SK-N-SH (cell line): ENCODE results near the gene ARHGAP15. TPM values are rescaled to one million over a fixed set of nuclear protein-coding genes. Genes with fewer than 3 reads are reported as not detected.

ENCODE experiments used
- CTCF ChIA-PET: fragments of 300-600, 350-600 bp; formaldehyde crosslinking; extraction: SDS; loops from one replicate; lab custom pipeline; 2021; lab: Yijun Ruan, JAX
- POLR2A ChIA-PET: fragments of 350-600 bp; sonication (Branson Sonifier 250); formaldehyde crosslinking; extraction: SDS; loops from one replicate; lab custom pipeline; 2020; ENCODE audit warnings: antibody characterized with exemption, inconsistent platforms; lab: Yijun Ruan, JAX
- DNase-seq: peaks from one replicate; pipeline ENCODE4 v3.0.0; 2012
- H2AFZ ChIP-seq: fragments of 200-600 bp; sonication (generic); 2 replicates; pipeline ENCODE4 v1.8.1; 2016; ENCODE audit warnings: antibody characterized with exemption, mild to moderate bottlenecking, low read depth
- H3F3A ChIP-seq: fragments of 200-600 bp; sonication (generic); replicated peaks from 2 replicates; pipeline ENCODE3; 2016; ENCODE audit warnings: antibody characterized with exemption, mild to moderate bottlenecking; ENCODE audit not compliant: insufficient read depth
- H3K27ac ChIP-seq, 2 experiments: fragments of 200-500 bp in 1 of 2; fragments of 200-600 bp in 1 of 2; sonication (Bioruptor generic) in 1 of 2; sonication (generic), shearing (Covaris generic) in 1 of 2; 2 replicates each; pipeline versions ENCODE4 v1.5.1 to v1.6.1; 2014 to 2016; ENCODE audit warnings: low read depth in 2 of 2, inconsistent platforms in 1 of 2, low read length in 1 of 2, mild to moderate bottlenecking in 1 of 2, mixed read lengths in 1 of 2
- H3K27me3 ChIP-seq: fragments of 200-600 bp; sonication (generic), shearing (Covaris generic); 2 replicates; pipeline ENCODE4 v1.6.1; 2016; ENCODE audit warnings: mixed run types; ENCODE audit not compliant: insufficient read depth
- H3K36me3 ChIP-seq, 2 experiments: fragments of 200-500 bp in 1 of 2; fragments of 200-600 bp in 1 of 2; sonication (Bioruptor generic) in 1 of 2; sonication (generic) in 1 of 2; replicated peaks in 1 of 2; 2 replicates each; pipeline versions ENCODE3 to v1.5.1; 2014 to 2016; ENCODE audit warnings: low read length in 1 of 2, mild to moderate bottlenecking in 1 of 2; ENCODE audit not compliant: insufficient read depth in 2 of 2, control insufficient read depth in 1 of 2
- H3K4me1 ChIP-seq, 2 experiments: fragments of 200-500 bp in 1 of 2; fragments of 200-600 bp in 1 of 2; sonication (Bioruptor generic) in 1 of 2; sonication (generic), shearing (Covaris generic) in 1 of 2; 2 replicates each; pipeline versions ENCODE4 v1.5.1 to v1.6.1; 2014 to 2016; ENCODE audit warnings: low read depth in 1 of 2, low read length in 1 of 2, mixed run types in 1 of 2; ENCODE audit not compliant: insufficient read depth in 2 of 2, control insufficient read depth in 1 of 2
- H3K4me2 ChIP-seq: fragments of 200-600 bp; sonication (generic), shearing (Covaris generic); 2 replicates; pipeline ENCODE4 v1.6.1; 2017; ENCODE audit warnings: mixed run types
- H3K4me3 ChIP-seq, 2 experiments: fragments of 200-500 bp in 1 of 2; fragments of 200-600 bp in 1 of 2; sonication (Bioruptor generic) in 1 of 2; sonication (generic), shearing (Covaris generic) in 1 of 2; 2 replicates each; pipeline versions ENCODE4 v1.5.1 to v1.8.1; 2014 to 2016; ENCODE audit warnings: low read depth in 2 of 2, inconsistent platforms in 1 of 2, low read length in 1 of 2, mild to moderate bottlenecking in 1 of 2, mixed read lengths in 1 of 2, moderate library complexity in 1 of 2
- H3K79me2 ChIP-seq: fragments of 200-600 bp; sonication (generic); 2 replicates; pipeline ENCODE4 v1.8.1; 2017; ENCODE audit warnings: mild to moderate bottlenecking; ENCODE audit not compliant: insufficient read depth
- H3K9ac ChIP-seq: fragments of 200-600 bp; sonication (generic); 2 replicates; pipeline ENCODE4 v1.6.1; 2017; ENCODE audit warnings: mixed run types
- H3K9me2 ChIP-seq: fragments of 200-600 bp; sonication (generic); 2 replicates; pipeline ENCODE4 v1.6.1; 2017; ENCODE audit warnings: mixed run types
- H3K9me3 ChIP-seq: fragments of 200-600 bp; sonication (generic); 2 replicates; pipeline ENCODE4 v1.6.1; 2017; ENCODE audit warnings: mixed run types, mild to moderate bottlenecking, moderate library complexity
- H4K20me1 ChIP-seq: fragments of 200-600 bp; sonication (generic); 2 replicates; pipeline ENCODE4 v1.6.1; 2017; ENCODE audit warnings: mild to moderate bottlenecking, mixed run types; ENCODE audit not compliant: insufficient read depth
- CHD2 ChIP-seq: fragments of 150-350 bp; IDR thresholded peaks from 2 replicates; pipeline ENCODE4 v1.6.1; 2018; ENCODE audit warnings: low read length; ENCODE audit not compliant: partially characterized antibody
- CTCF ChIP-seq: fragments of 200-600 bp; sonication (generic); IDR thresholded peaks from 2 replicates; pipeline ENCODE4 v1.6.1; 2017; ENCODE audit warnings: antibody characterized with exemption, mild to moderate bottlenecking, moderate library complexity
- EP300 ChIP-seq, 2 experiments: IDR thresholded peaks; 2 replicates each; pipeline versions ENCODE4 v1.4.0 to v1.6.1; 2012; ENCODE audit warnings: borderline replicate concordance in 1 of 2, low read depth in 1 of 2, low read length in 1 of 2
- EZH2phosphoT487 ChIP-seq: fragments of 200-600 bp; sonication (generic); IDR thresholded peaks from 2 replicates; pipeline ENCODE4 v1.6.1; 2017; ENCODE audit warnings: low read depth, mixed run types, mild to moderate bottlenecking, antibody characterized with exemption, moderate library complexity, borderline replicate concordance
- FOSL2 ChIP-seq: IDR thresholded peaks from 2 replicates; pipeline ENCODE4 v1.4.0; 2012; ENCODE audit warnings: low read depth, mild to moderate bottlenecking, moderate library complexity, borderline replicate concordance
- GABPA ChIP-seq: IDR thresholded peaks from 2 replicates; pipeline ENCODE4 v1.4.0; 2012; ENCODE audit warnings: low read depth, mild to moderate bottlenecking
- MXI1 ChIP-seq: IDR thresholded peaks from 2 replicates; pipeline ENCODE4 v1.6.1; 2012; ENCODE audit warnings: mild to moderate bottlenecking, low read depth, low read length, improper control_type of control experiment
- NRF1 ChIP-seq: IDR thresholded peaks from 2 replicates; pipeline ENCODE4 v1.6.1; 2012; ENCODE audit warnings: low read depth, mild to moderate bottlenecking, low read length
- PBX3 ChIP-seq: IDR thresholded peaks from 2 replicates; pipeline ENCODE4; 2012
- RAD21 ChIP-seq: IDR thresholded peaks from 2 replicates; pipeline ENCODE4 v1.6.1; 2012; ENCODE audit warnings: mild to moderate bottlenecking, low read length
- RCOR1 ChIP-seq: fragments of 150-350 bp; IDR thresholded peaks from 2 replicates; pipeline ENCODE4 v1.6.1; 2017; ENCODE audit warnings: antibody characterized with exemption, low read length
- REST ChIP-seq: IDR thresholded peaks from 2 replicates; pipeline ENCODE4 v1.6.1; 2012; ENCODE audit warnings: mild to moderate bottlenecking, low read depth, low read length, moderate library complexity
- RFX5 ChIP-seq: IDR thresholded peaks from 2 replicates; pipeline ENCODE4 v1.6.1; 2012; ENCODE audit warnings: mild to moderate bottlenecking, improper control_type of control experiment, low read length
- RXRA ChIP-seq: IDR thresholded peaks from 2 replicates; pipeline ENCODE4 v1.4.0; 2012; ENCODE audit warnings: low read depth, mild to moderate bottlenecking, borderline replicate concordance
- SMC3 ChIP-seq: IDR thresholded peaks from 2 replicates; pipeline ENCODE4 v1.6.1; 2012; ENCODE audit warnings: low read depth, low read length, improper control_type of control experiment
- TCF12 ChIP-seq: IDR thresholded peaks from 2 replicates; pipeline ENCODE4 v1.4.0; 2012
- TEAD4 ChIP-seq: IDR thresholded peaks from 2 replicates; pipeline ENCODE4 v1.4.0; 2012; ENCODE audit warnings: mild to moderate bottlenecking, borderline replicate concordance; ENCODE audit not compliant: insufficient read depth
- WGBS: methylation state at CpG from one replicate; pipeline ENCODE4 v1.1.6; 2017; ENCODE audit warnings: low lambda C conversion rate; 5-methylcytosine and 5-hydroxymethylcytosine counted together
- polyA plus RNA-seq, 3 experiments: library from polyadenylated mRNA; depleted of rRNA; stranded (reverse); fragments of >200 nt; gene quantifications; 2 replicates each; pipeline ENCODE4 v1.2.3, GENCODE V29; 2012

The ARHGAP15 gene
- polyA plus RNA-seq, 1 of the 3 experiments (the other 2 are of a cell fraction), result not detected

- Histone ChIP-seq H3F3A (no peaks in the 10 kb centered on the region), H3K27me3 (no peaks in the 10 kb centered on the region), H3K4me2 (no peak overlapping the region), H2AFZ (no peak overlapping the region; the same call in 1 of the 2 replicates), H3K4me3 (no peak overlapping the region), H3K27ac (no peak overlapping the region), H3K9me2 (no peaks in the 10 kb centered on the region), H3K9ac (no peak overlapping the region), H3K36me3 (no peaks in the 10 kb centered on the region), H3K4me1 (peaks cover 10 to 11% of the 10 kb centered on the region in 2 experiments; a peak in 3 of 4 replicates), H3K9me3 (no peaks in the 10 kb centered on the region), H4K20me1 (no peaks in the 10 kb centered on the region), H3K79me2 (no peaks in the 10 kb centered on the region)
- CTCF ChIA-PET, result no interaction called here
- DNase-seq, result no peak
- TF ChIP-seq GABPA, result no peak
- TF ChIP-seq RCOR1, result no peak
- TF ChIP-seq NRF1, result no peak
- no peak for TF ChIP-seq EP300 (IDR thresholded peaks at IDR 0.05; ENCODE audit: borderline replicate concordance in 1 of 2, low read depth in 1 of 2, low read length in 1 of 2)
- TF ChIP-seq REST, result no peak
- TF ChIP-seq RXRA, result no peak
- 63% methylated on average over 4 of the region's 4 CpGs for WGBS
- POLR2A ChIA-PET, result no interaction called here
Observed at GRCh38 chr2:143603846-143604565, 474.8 kb downstream of the ARHGAP15 start.

- no peak overlapping the region for H3K4me2 ChIP-seq
- no peaks in the 10 kb centered on the region for H3K9me2 ChIP-seq
- no peaks in the 10 kb centered on the region for H3K79me2 ChIP-seq
- H3K4me1 ChIP-seq, result peaks cover 10 to 11% of the 10 kb centered on the region in 2 experiments; a peak in 3 of 4 replicates
- no peak overlapping the region for H3K4me3 ChIP-seq
- ChIA-PET POLR2A (no interaction called here), CTCF (no interaction called here)
- no peak overlapping the region for H3K27ac ChIP-seq
- TF ChIP-seq MXI1, result no peak
- no peak for TF ChIP-seq CHD2
- no peak for TF ChIP-seq RAD21
- no peak for TF ChIP-seq CTCF
- no peak for TF ChIP-seq RXRA
- TF ChIP-seq TCF12, result no peak
- TF ChIP-seq EZH2phosphoT487, result no peak
- TF ChIP-seq TEAD4, result no peak
- no peak for TF ChIP-seq SMC3
- no peak for TF ChIP-seq FOSL2
- no peak for TF ChIP-seq PBX3
- TF ChIP-seq EP300 (IDR thresholded peaks at IDR 0.05; ENCODE audit: borderline replicate concordance in 1 of 2, low read depth in 1 of 2, low read length in 1 of 2), result no peak
- no peak for TF ChIP-seq RFX5
- H3K27me3 ChIP-seq, result no peaks in the 10 kb centered on the region
- no peaks in the 10 kb centered on the region for H4K20me1 ChIP-seq
- H3F3A ChIP-seq, result no peaks in the 10 kb centered on the region
- H3K9ac ChIP-seq, result no peak overlapping the region
- WGBS, result 82% methylated on average over 5 of the region's 5 CpGs
- H2AFZ ChIP-seq, result no peak overlapping the region
- H3K36me3 ChIP-seq, result no peaks in the 10 kb centered on the region
- H3K9me3 ChIP-seq, result no peaks in the 10 kb centered on the region
- DNase-seq, result no peak
Observed at GRCh38 chr2:143604566-143604959, 475.3 kb downstream of the ARHGAP15 start.
